GM19372 (cell line): ENCODE data around the gene VWC2.

Experiments
- ATAC-seq: cut with Tn5 transposase; IDR thresholded peaks from one replicate; pipeline ENCODE4 v1.9.1; 2021; ENCODE audit warnings: mild to moderate bottlenecking, low read depth, moderate library complexity; ENCODE audit not compliant: unreplicated experiment

The VWC2 gene

GRCh38 chr7:49773218-49773935 is at the start of gene VWC2:
Gene VWC2 (plus strand): TSS chr7:49773638. CDS start chr7:49775436, 1,798 bp downstream.
- ATAC-seq = no peak

- no peak for ATAC-seq
Measured at GRCh38 chr7:49724071-49724470, 49.4 kb upstream of the VWC2 start.

- ATAC-seq = no peak
Measured at GRCh38 chr7:49731836-49732235, 41.6 kb upstream of the VWC2 start.

- ATAC-seq = no peak
Measured at GRCh38 chr7:49762666-49763065, 10.8 kb upstream of the VWC2 start.

- ATAC-seq = no peak
Measured at GRCh38 chr7:49763791-49764190, 9.6 kb upstream of the VWC2 start.

- peak; percentile 82 for ATAC-seq
Measured at GRCh38 chr7:49766966-49767365, 6.5 kb upstream of the VWC2 start.

- no peak for ATAC-seq
Measured at GRCh38 chr7:49767719-49768118, 5.7 kb upstream of the VWC2 start.

GRCh38 chr7:49768254-49768653 is 5.2 kb upstream of the VWC2 start:
- ATAC-seq = no peak

GRCh38 chr7:49768835-49769234 is 4.6 kb upstream of the VWC2 start:
- ATAC-seq = no peak

- no peak for ATAC-seq
Measured at GRCh38 chr7:49769285-49769857, 4.1 kb upstream of the VWC2 start.

GRCh38 chr7:49770838-49771237 is 2.6 kb upstream of the VWC2 start:
- no peak for ATAC-seq

- no peak for ATAC-seq
Measured at GRCh38 chr7:49771427-49772176, 1.8 kb upstream of the VWC2 start.

GRCh38 chr7:49772916-49773217 is 571 bp upstream of the VWC2 start:
- no peak for ATAC-seq

GRCh38 chr7:49773936-49774458 is 559 bp downstream of the VWC2 start:
- ATAC-seq = no peak

GRCh38 chr7:49774459-49775064 is 1.1 kb downstream of the VWC2 start:
- no peak for ATAC-seq

GRCh38 chr7:49775065-49775948 is 1.9 kb downstream of the VWC2 start:
- no peak for ATAC-seq

- no peak for ATAC-seq
Measured at GRCh38 chr7:49775949-49776443, 2.6 kb downstream of the VWC2 start.

- no peak for ATAC-seq
Measured at GRCh38 chr7:49776994-49777393, 3.6 kb downstream of the VWC2 start.

- no peak for ATAC-seq
Measured at GRCh38 chr7:49778731-49779270, 5.4 kb downstream of the VWC2 start.

GRCh38 chr7:49780953-49781352 is 7.5 kb downstream of the VWC2 start:
- no peak for ATAC-seq
